Measurements from ENCODE around the gene RAB9A. TPM values are rescaled to one million over a fixed set of nuclear protein-coding genes. Genes with fewer than 3 reads are reported as not detected.

RAB9A gene
- total and polyA plus RNA-seq, 9 of the 15 experiments (the other 6 are each of a cell fraction or from before 2014, with no cell fraction given), result 13.5 to 20.8 (median 17.7) TPM

DNA sequence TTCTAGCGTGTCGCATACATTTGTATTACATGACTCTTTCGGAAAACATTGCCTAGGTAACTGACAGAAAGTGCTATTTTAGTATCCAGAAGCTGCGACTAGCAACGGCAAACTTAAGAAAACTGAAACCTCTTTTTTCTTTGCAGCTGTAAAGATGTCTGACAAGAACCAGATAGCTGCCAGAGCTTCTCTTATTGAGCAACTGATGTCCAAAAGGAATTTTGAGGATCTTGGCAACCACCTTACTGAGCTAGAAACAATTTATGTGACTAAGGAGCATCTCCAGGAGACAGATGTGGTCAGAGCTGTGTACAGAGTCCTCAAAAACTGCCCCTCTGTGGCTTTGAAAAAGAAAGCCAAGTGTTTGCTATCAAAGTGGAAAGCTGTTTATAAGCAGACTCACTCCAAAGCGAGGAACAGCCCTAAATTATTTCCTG, 26.6 kb upstream of the RAB9A start:
- in situ Hi-C loops (cut with MboI), result loop anchor here (25.0 kb wide), 1 partner anchor 700 kb away; no protein-coding TSS in a partner anchor
- no peak overlapping the region for H3K4me3 ChIP-seq
- TF ChIP-seq ASH1L (IDR thresholded peaks at IDR 0.05; ENCODE audit: borderline replicate concordance, low read depth, partially characterized antibody) (no peak), DACH1 (IDR thresholded peaks at IDR 0.05; ENCODE audit: partially characterized antibody) (no peak), RFX5 (IDR thresholded peaks at IDR 0.05; ENCODE audit: low read depth, low read length) (no peak), HNRNPK (IDR thresholded peaks at IDR 0.05; ENCODE audit: low read depth, low read length, poor library complexity, severe bottlenecking) (no peak), XRCC4 (IDR thresholded peaks at IDR 0.05; ENCODE audit: extremely low read depth, insufficient read depth, insufficient read length) (no peak), HDAC2 (IDR thresholded peaks at IDR 0.05) (no peak), AFF4 (CRISPR knock-in tag; IDR thresholded peaks at IDR 0.05) (no peak), C11orf30 (IDR thresholded peaks at IDR 0.05; ENCODE audit: low read depth) (no peak), ZFP36 (IDR thresholded peaks at IDR 0.05; ENCODE audit: low read depth, low read length, partially characterized antibody) (no peak), POLR2H (tag; IDR thresholded peaks at IDR 0.05; ENCODE audit: low read depth) (no peak), NONO (IDR thresholded peaks at IDR 0.05; ENCODE audit: low read depth in 2 of 2, low read length in 1 of 2) (no peak), TCF3 (CRISPR knock-in tag; IDR thresholded peaks at IDR 0.05) (no peak), ZBTB11 (CRISPR knock-in tag; IDR thresholded peaks at IDR 0.05) (no peak), SAP30 (IDR thresholded peaks at IDR 0.05; ENCODE audit: borderline replicate concordance, insufficient read depth, low read depth, low read length, poor library complexity, severe bottlenecking) (no peak)

More for the DNA sequence above, 26.6 kb upstream of the RAB9A start:
- intact Hi-C loops (cut with micrococcal nuclease), result no loop called here
- Histone ChIP-seq H3K9me1 (ENCODE audit: control insufficient read depth, insufficient read depth, low read length) (no peaks in the 10 kb centered on the region), H3K4me2 (ENCODE audit: insufficient read depth, low read length) (no peak overlapping the region), H3K9me3 (replicated peaks; ENCODE audit: control insufficient read depth, insufficient read depth, low read depth, low read length) (no peaks in the 10 kb centered on the region), H3K79me2 (ENCODE audit: control insufficient read depth, insufficient read depth, low read length) (no peaks in the 10 kb centered on the region), H3K36me3 (ENCODE audit: control insufficient read depth, insufficient read depth, low read length) (peaks cover 13% of the 10 kb centered on the region; the same call in 2 of the 3 replicates), H3K27ac (ENCODE audit: extremely low read depth, low read depth, low read length) (no peak overlapping the region), H3K4me1 (replicated peaks in 1 of 2; ENCODE audit: control insufficient read depth in 2 of 2, insufficient read depth in 2 of 2, low read length in 2 of 2) (no peaks in the 10 kb centered on the region), H2AFZ (ENCODE audit: low read depth, low read length) (no peak overlapping the region), H3K9ac (ENCODE audit: insufficient read depth in 1 of 2, low read depth in 2 of 2, low read length in 2 of 2) (no peak overlapping the region), H4K20me1 (replicated peaks; ENCODE audit: control insufficient read depth, insufficient read depth, low read length) (no peaks in the 10 kb centered on the region), H3K27me3 (ENCODE audit: control insufficient read depth in 2 of 2, insufficient read depth in 2 of 2, low read length in 2 of 2) (no peaks in the 10 kb centered on the region)
- FAIRE-seq (no peak), DNase-seq (ENCODE audit: extremely low read depth in 1 of 4, low spot score in 3 of 4) (no peak), ATAC-seq (no peak)
- 64% methylated on average over 6 of the region's 6 CpGs for WGBS (ENCODE audit: insufficient coverage, low coverage, missing lambda C conversion rate)
- CTCF ChIA-PET (ENCODE audit: low intra/inter-chr PET ratio), result no interaction called here
- POLR2A ChIA-PET, result no interaction called here
- no TSS peak for BruUV-seq (replicated peaks)
